ENCODE measurements around the gene UBR3. TPM values are rescaled to one million over a fixed set of nuclear protein-coding genes. Genes with fewer than 3 reads are reported as not detected.

UBR3 gene
- total and polyA plus RNA-seq, 2 of the 4 experiments (the other 2 are of a cell fraction), result 10.0 to 33.9 TPM

DNA sequence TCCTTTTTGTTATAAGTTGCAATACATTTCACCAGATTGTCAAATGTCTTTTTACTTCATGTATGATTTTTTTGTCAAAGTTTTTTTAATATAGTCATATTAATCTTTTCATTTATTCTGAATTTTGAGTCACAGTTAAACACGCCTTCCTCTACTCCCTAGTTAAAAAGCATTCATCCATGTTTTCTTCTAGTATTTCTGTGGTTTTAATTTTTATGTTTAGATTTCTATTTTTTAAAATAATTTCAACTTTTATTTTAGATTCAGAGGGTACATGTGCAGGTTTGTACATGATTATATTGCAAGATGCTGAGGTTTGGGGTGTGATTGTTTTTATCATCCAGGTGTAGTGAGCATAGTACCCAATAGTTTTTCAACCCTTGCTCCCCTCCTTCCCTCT lies 204.0 kb downstream of the UBR3 start:
- intact Hi-C loops (cut with micrococcal nuclease), result no loop called here
- no peak overlapping the region for H3K56ac ChIP-seq (ENCODE audit: extremely low read depth, insufficient read depth, low read length)
- no peak overlapping the region for H3K14ac ChIP-seq (replicated peaks; ENCODE audit: low read depth, low read length)
- no peak overlapping the region for H3K4me3 ChIP-seq (ENCODE audit: insufficient read depth, low read depth, low read length)
- no peak overlapping the region for H4K91ac ChIP-seq (ENCODE audit: insufficient read depth, low read depth, low read length)
- H3K23ac ChIP-seq (ENCODE audit: low read depth, low read length), result no peak overlapping the region
- no CpG with 5 or more reads among the region's 1 CpG for WGBS, 2 experiments (ENCODE audit: extremely low coverage in 2 of 2, insufficient read length in 1 of 2)
- H3K36me3 ChIP-seq (ENCODE audit: control insufficient read depth, insufficient read depth, low read length), result 0 out of 2 replicates have a peak, but pooled peaks cover 2% of the 10 kb centered on the region
- CTCF ChIA-PET, result no interaction called here
- H3K79me1 ChIP-seq (ENCODE audit: low read depth in 1 of 2, low read length in 2 of 2), result no peaks in the 10 kb centered on the region
- in situ Hi-C loops (cut with MboI; ENCODE audit: low sequenced_read_pairs), result no loop called here
- no peak overlapping the region for H2BK5ac ChIP-seq (ENCODE audit: low read depth, low read length, poor library complexity, severe bottlenecking)
- dilution Hi-C loops (cut with HindIII; ENCODE audit: low sequenced_read_pairs, unreplicated experiment), result no loop called here
- no peaks in the 10 kb centered on the region for H3K4me1 ChIP-seq (ENCODE audit: control insufficient read depth, insufficient read depth, low read length)
- no peak overlapping the region for H2BK20ac ChIP-seq (ENCODE audit: low read depth, low read length)
- H3K27me3 ChIP-seq (ENCODE audit: control insufficient read depth, insufficient read depth, low read length), result no peaks in the 10 kb centered on the region
- no peak overlapping the region for H3K18ac ChIP-seq (ENCODE audit: low read depth, low read length)
- H4K5ac ChIP-seq (ENCODE audit: low read depth, low read length), result no peak overlapping the region
- no peaks in the 10 kb centered on the region for H4K20me1 ChIP-seq (ENCODE audit: insufficient read depth, low read length)
- no peaks in the 10 kb centered on the region for H3K9me3 ChIP-seq (ENCODE audit: control insufficient read depth, insufficient read depth, low read length)
- no peak overlapping the region for H3K4me2 ChIP-seq (ENCODE audit: low read depth, low read length)
- no TSS peak for BruUV-seq (replicated peaks)
- ATAC-seq (ENCODE audit: low read depth) (no peak), DNase-seq (no peak)
- H3K27ac ChIP-seq (ENCODE audit: insufficient read depth, low read length), result no peak overlapping the region
- no peak overlapping the region for H2AK5ac ChIP-seq (ENCODE audit: low read depth, low read length)
- TF ChIP-seq BHLHE40 (IDR thresholded peaks at IDR 0.05; ENCODE audit: low read depth, low read length), result no peak
- TF ChIP-seq MXI1 (IDR thresholded peaks at IDR 0.05; ENCODE audit: borderline replicate concordance, low read depth, low read length), result no peak
- TF ChIP-seq MAFK (IDR thresholded peaks at IDR 0.05; ENCODE audit: low read depth, low read length), result no peak
- no peak for TF ChIP-seq FOS (IDR thresholded peaks at IDR 0.05; ENCODE audit: low read depth, low read length)
- TF ChIP-seq, protein P1, sequence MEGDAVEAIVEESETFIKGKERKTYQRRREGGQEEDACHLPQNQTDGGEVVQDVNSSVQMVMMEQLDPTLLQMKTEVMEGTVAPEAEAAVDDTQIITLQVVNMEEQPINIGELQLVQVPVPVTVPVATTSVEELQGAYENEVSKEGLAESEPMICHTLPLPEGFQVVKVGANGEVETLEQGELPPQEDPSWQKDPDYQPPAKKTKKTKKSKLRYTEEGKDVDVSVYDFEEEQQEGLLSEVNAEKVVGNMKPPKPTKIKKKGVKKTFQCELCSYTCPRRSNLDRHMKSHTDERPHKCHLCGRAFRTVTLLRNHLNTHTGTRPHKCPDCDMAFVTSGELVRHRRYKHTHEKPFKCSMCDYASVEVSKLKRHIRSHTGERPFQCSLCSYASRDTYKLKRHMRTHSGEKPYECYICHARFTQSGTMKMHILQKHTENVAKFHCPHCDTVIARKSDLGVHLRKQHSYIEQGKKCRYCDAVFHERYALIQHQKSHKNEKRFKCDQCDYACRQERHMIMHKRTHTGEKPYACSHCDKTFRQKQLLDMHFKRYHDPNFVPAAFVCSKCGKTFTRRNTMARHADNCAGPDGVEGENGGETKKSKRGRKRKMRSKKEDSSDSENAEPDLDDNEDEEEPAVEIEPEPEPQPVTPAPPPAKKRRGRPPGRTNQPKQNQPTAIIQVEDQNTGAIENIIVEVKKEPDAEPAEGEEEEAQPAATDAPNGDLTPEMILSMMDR (conservative IDR thresholded peaks at IDR 0.05; ENCODE audit: low read depth, low read length), result no peak
- TF ChIP-seq, protein P2, sequence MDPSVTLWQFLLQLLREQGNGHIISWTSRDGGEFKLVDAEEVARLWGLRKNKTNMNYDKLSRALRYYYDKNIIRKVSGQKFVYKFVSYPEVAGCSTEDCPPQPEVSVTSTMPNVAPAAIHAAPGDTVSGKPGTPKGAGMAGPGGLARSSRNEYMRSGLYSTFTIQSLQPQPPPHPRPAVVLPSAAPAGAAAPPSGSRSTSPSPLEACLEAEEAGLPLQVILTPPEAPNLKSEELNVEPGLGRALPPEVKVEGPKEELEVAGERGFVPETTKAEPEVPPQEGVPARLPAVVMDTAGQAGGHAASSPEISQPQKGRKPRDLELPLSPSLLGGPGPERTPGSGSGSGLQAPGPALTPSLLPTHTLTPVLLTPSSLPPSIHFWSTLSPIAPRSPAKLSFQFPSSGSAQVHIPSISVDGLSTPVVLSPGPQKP (IDR thresholded peaks at IDR 0.05; ENCODE audit: borderline replicate concordance, low read depth, low read length), result no peak
- no peak for TF ChIP-seq RAD21 (IDR thresholded peaks at IDR 0.05; ENCODE audit: low read length)
- TF ChIP-seq CHD1 (IDR thresholded peaks at IDR 0.05; ENCODE audit: low read depth, low read length), result no peak
- TF ChIP-seq RFX5 (IDR thresholded peaks at IDR 0.05; ENCODE audit: low read depth, low read length), result no peak
- no peak for TF ChIP-seq CEBPB (IDR thresholded peaks at IDR 0.05; ENCODE audit: low read depth, low read length)
- TF ChIP-seq SMC3 (IDR thresholded peaks at IDR 0.05; ENCODE audit: low read depth, low read length), result no peak
- TF ChIP-seq, protein P3, sequence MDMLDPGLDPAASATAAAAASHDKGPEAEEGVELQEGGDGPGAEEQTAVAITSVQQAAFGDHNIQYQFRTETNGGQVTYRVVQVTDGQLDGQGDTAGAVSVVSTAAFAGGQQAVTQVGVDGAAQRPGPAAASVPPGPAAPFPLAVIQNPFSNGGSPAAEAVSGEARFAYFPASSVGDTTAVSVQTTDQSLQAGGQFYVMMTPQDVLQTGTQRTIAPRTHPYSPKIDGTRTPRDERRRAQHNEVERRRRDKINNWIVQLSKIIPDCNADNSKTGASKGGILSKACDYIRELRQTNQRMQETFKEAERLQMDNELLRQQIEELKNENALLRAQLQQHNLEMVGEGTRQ (IDR thresholded peaks at IDR 0.05; ENCODE audit: low read depth, low read length), result no peak
- no peak for TF ChIP-seq POLR2A (IDR thresholded peaks at IDR 0.05; ENCODE audit: low read depth, low read length)
- TF ChIP-seq NFE2L2 (IDR thresholded peaks at IDR 0.05; ENCODE audit: low read depth, low read length), result no peak
- TF ChIP-seq MAZ (IDR thresholded peaks at IDR 0.05; ENCODE audit: borderline replicate concordance, low read depth, low read length), result no peak
- H3K4ac ChIP-seq (ENCODE audit: low read depth, low read length), result no peak overlapping the region
- no peak overlapping the region for H2AK9ac ChIP-seq (replicated peaks; ENCODE audit: low read depth, low read length, poor library complexity)
- no peak overlapping the region for H3K9ac ChIP-seq (ENCODE audit: low read depth, low read length)
- H2BK120ac ChIP-seq (ENCODE audit: low read depth, low read length), result no peak overlapping the region
- POLR2A ChIA-PET (ENCODE audit: unreplicated experiment), result no interaction called here
- H2AFZ ChIP-seq (replicated peaks; ENCODE audit: low read length, poor library complexity), result no peak overlapping the region
- no peaks in the 10 kb centered on the region for H3K9me1 ChIP-seq (ENCODE audit: insufficient read depth, low read length)
- no peak overlapping the region for H2BK15ac ChIP-seq (ENCODE audit: low read depth, low read length)
- no peak overlapping the region for H4K8ac ChIP-seq (ENCODE audit: low read depth in 2 of 2, low read length in 2 of 2)
